ENCODE data around the gene TSHZ2.

The TSHZ2 gene

GRCh38 chr20:53170196-53170595 is 198.0 kb downstream of the TSHZ2 start:
- DNase-seq: no peak

- no peak for DNase-seq
Observed at GRCh38 chr20:53171065-53171464, 198.9 kb downstream of the TSHZ2 start.

GRCh38 chr20:53174454-53174853 is 202.3 kb downstream of the TSHZ2 start:
- no peak for DNase-seq

GRCh38 chr20:53175135-53175780 is 203.1 kb downstream of the TSHZ2 start:
- no peak for DNase-seq

- no peak for DNase-seq
Observed at GRCh38 chr20:53176134-53176533, 204.0 kb downstream of the TSHZ2 start.

- DNase-seq: no peak
Observed at GRCh38 chr20:53177687-53178086, 205.5 kb downstream of the TSHZ2 start.

GRCh38 chr20:53179749-53180148 is 207.6 kb downstream of the TSHZ2 start:
- DNase-seq: no peak

GRCh38 chr20:53180928-53181362 is 208.8 kb downstream of the TSHZ2 start:
- no peak for DNase-seq

GRCh38 chr20:53181866-53182376 is 209.8 kb downstream of the TSHZ2 start:
- no peak for DNase-seq

GRCh38 chr20:53183181-53183580 is 211.0 kb downstream of the TSHZ2 start:
- DNase-seq: no peak

GRCh38 chr20:53186635-53187034 is 214.5 kb downstream of the TSHZ2 start:
- no peak for DNase-seq

GRCh38 chr20:53187392-53188068 is 215.4 kb downstream of the TSHZ2 start:
- no peak for DNase-seq

GRCh38 chr20:53190225-53190624 is 218.1 kb downstream of the TSHZ2 start:
- DNase-seq: no peak

GRCh38 chr20:53191957-53192356 is 219.8 kb downstream of the TSHZ2 start:
- no peak for DNase-seq

GRCh38 chr20:53194306-53195290 is 222.4 kb downstream of the TSHZ2 start:
- no peak for DNase-seq

- DNase-seq: no peak
Observed at GRCh38 chr20:53195876-53196610, 223.9 kb downstream of the TSHZ2 start.

- no peak for DNase-seq
Observed at GRCh38 chr20:53201588-53201987, 229.4 kb downstream of the TSHZ2 start.

GRCh38 chr20:53202777-53203176 is 230.6 kb downstream of the TSHZ2 start:
- DNase-seq: no peak

GRCh38 chr20:53205046-53205445 is 232.9 kb downstream of the TSHZ2 start:
- DNase-seq: no peak

GRCh38 chr20:53208110-53208832 is 236.1 kb downstream of the TSHZ2 start:
- DNase-seq: no peak

GRCh38 chr20:53210041-53210440 is 237.9 kb downstream of the TSHZ2 start:
- no peak for DNase-seq

GRCh38 chr20:53210931-53211330 is 238.8 kb downstream of the TSHZ2 start:
- DNase-seq: no peak

Measured in NCI-H1092 (cell line).